ENCODE data around the gene MRPL24. TPM values are rescaled to one million over a fixed set of nuclear protein-coding genes. Genes with fewer than 3 reads are reported as not detected.

Gene MRPL24
- polyA plus RNA-seq, 2 of the 4 experiments (the other 2 are of a cell fraction) = 170 to 198 TPM

GRCh38 chr1:156772728-156773497 is 32.0 kb upstream of the MRPL24 start:
- 83% methylated on average over 9 of the region's 9 CpGs for WGBS (ENCODE audit: missing lambda C conversion rate)
- H3K4me1 ChIP-seq = peaks cover 19% of the 10 kb centered on the region
- POLR2A ChIA-PET = no interaction called here
- CTCF ChIA-PET = interaction anchor here (0.6 to 13.3 kb wide), 13 partner anchors 8 to 155 kb away, joined by 3 to 130 read pairs (median 5); partner anchors contain the start of genes HDGF, INSRR, ISG20L2 and METTL25B
- FAIRE-seq (no peak), DNase-seq (ENCODE audit: low read depth in 1 of 2, low spot score in 1 of 2) (no peak), ATAC-seq (no peak)
- H3K27ac ChIP-seq = no peak overlapping the region
- TF ChIP-seq RAD21 (conservative IDR thresholded peaks at IDR 0.05 in 1 of 2, IDR thresholded peaks at IDR 0.05 in 1 of 2) (no peak), NPAS2 (CRISPR knock-in tag; IDR thresholded peaks at IDR 0.05; ENCODE audit: borderline replicate concordance) (no peak), RNF2 (IDR thresholded peaks at IDR 0.05; ENCODE audit: borderline replicate concordance, low read depth) (no peak), ZC3H11A (IDR thresholded peaks at IDR 0.05) (no peak), HOXB13 (CRISPR knock-in tag; IDR thresholded peaks at IDR 0.05; ENCODE audit: low read depth) (no peak), EHMT2 (IDR thresholded peaks at IDR 0.05; ENCODE audit: low read depth) (no peak), CBX8 (IDR thresholded peaks at IDR 0.05) (no peak), TFCP2L1 (CRISPR knock-in tag; IDR thresholded peaks at IDR 0.05) (no peak), NFE2L2 (conservative IDR thresholded peaks at IDR 0.05; ENCODE audit: low read length) (no peak), TP53 (CRISPR knock-in tag; IDR thresholded peaks at IDR 0.05) (no peak), GATA3 (IDR thresholded peaks at IDR 0.05; ENCODE audit: borderline replicate concordance) (no peak), RCOR1 (IDR thresholded peaks at IDR 0.05; ENCODE audit: low read depth, low read length) (no peak), USF2 (IDR thresholded peaks at IDR 0.05) (no peak), E2F6 (IDR thresholded peaks at IDR 0.05; ENCODE audit: borderline replicate concordance, low read depth) (no peak), CBX2 (IDR thresholded peaks at IDR 0.05; ENCODE audit: borderline replicate concordance, low read depth) (no peak), FOXS1 (CRISPR knock-in tag; IDR thresholded peaks at IDR 0.05) (no peak)
- TF ChIP-seq, protein P1, sequence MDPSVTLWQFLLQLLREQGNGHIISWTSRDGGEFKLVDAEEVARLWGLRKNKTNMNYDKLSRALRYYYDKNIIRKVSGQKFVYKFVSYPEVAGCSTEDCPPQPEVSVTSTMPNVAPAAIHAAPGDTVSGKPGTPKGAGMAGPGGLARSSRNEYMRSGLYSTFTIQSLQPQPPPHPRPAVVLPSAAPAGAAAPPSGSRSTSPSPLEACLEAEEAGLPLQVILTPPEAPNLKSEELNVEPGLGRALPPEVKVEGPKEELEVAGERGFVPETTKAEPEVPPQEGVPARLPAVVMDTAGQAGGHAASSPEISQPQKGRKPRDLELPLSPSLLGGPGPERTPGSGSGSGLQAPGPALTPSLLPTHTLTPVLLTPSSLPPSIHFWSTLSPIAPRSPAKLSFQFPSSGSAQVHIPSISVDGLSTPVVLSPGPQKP (IDR thresholded peaks at IDR 0.05; ENCODE audit: low read depth, low read length) = no peak
- TF ChIP-seq, protein P2, sequence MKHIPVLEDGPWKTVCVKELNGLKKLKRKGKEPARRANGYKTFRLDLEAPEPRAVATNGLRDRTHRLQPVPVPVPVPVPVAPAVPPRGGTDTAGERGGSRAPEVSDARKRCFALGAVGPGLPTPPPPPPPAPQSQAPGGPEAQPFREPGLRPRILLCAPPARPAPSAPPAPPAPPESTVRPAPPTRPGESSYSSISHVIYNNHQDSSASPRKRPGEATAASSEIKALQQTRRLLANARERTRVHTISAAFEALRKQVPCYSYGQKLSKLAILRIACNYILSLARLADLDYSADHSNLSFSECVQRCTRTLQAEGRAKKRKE (CRISPR knock-in tag; IDR thresholded peaks at IDR 0.05; ENCODE audit: low read depth) = no peak
- TF ChIP-seq, protein P3, sequence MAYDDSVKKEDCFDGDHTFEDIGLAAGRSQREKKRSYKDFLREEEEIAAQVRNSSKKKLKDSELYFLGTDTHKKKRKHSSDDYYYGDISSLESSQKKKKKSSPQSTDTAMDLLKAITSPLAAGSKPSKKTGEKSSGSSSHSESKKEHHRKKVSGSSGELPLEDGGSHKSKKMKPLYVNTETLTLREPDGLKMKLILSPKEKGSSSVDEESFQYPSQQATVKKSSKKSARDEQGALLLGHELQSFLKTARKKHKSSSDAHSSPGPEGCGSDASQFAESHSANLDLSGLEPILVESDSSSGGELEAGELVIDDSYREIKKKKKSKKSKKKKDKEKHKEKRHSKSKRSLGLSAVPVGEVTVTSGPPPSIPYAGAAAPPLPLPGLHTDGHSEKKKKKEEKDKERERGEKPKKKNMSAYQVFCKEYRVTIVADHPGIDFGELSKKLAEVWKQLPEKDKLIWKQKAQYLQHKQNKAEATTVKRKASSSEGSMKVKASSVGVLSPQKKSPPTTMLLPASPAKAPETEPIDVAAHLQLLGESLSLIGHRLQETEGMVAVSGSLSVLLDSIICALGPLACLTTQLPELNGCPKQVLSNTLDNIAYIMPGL (CRISPR knock-in tag; IDR thresholded peaks at IDR 0.05; ENCODE audit: borderline replicate concordance) = no peak
- no peak overlapping the region for H3K4me2 ChIP-seq
- H3K9me3 ChIP-seq = no peaks in the 10 kb centered on the region
- H3K4me3 ChIP-seq = no peak overlapping the region

DNA sequence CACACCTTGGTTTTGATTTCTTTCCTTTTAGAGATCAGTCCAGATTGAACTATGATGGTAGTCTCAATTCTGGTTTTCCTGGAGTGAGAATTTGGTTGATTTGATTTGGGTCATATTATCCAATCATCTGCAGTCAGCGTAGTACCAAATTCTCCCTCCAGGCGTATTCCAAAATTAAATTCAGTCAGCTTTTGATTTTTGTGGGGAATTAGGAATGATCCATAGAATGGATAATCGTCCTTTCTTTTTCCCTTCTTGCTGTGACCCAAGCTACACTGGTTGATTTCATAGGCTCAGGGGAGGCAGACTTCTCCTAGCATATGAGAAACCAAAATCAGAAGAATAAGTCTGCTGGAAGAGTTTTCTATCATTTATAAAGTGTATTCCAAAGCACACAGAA is 31.3 kb upstream of the MRPL24 start:
- TF ChIP-seq RAD21 (conservative IDR thresholded peaks at IDR 0.05 in 1 of 2, IDR thresholded peaks at IDR 0.05 in 1 of 2) = no peak
- TF ChIP-seq BCL3 (IDR thresholded peaks at IDR 0.05) = no peak
- POLR2A ChIA-PET = no interaction called here
- no peak overlapping the region for H3K4me2 ChIP-seq
- H3K4me1 ChIP-seq = peaks cover 19% of the 10 kb centered on the region
- H3K4me3 ChIP-seq = no peak overlapping the region
- WGBS (ENCODE audit: missing lambda C conversion rate) = 85% methylated on average over 3 of the region's 3 CpGs
- CTCF ChIA-PET = interaction anchor here (0.6 to 13.3 kb wide), 13 partner anchors 9 to 156 kb away, joined by 3 to 130 read pairs (median 5); partner anchors contain the start of genes HDGF, INSRR, ISG20L2 and METTL25B
- FAIRE-seq = no peak
- no peak for ATAC-seq
- no peak overlapping the region for H3K27ac ChIP-seq
- no peak for DNase-seq (ENCODE audit: low read depth in 1 of 2, low spot score in 1 of 2)
- H3K9me3 ChIP-seq = no peaks in the 10 kb centered on the region

All from A549 (cell line).